ENCODE data around the gene TNFRSF9.

GRCh38 chr1:7878027-7878426 is 62.6 kb downstream of the TNFRSF9 start:
- TF ChIP-seq CTCF (IDR thresholded peaks at IDR 0.05 in 8 of 11, conservative IDR thresholded peaks at IDR 0.05 in 3 of 11) (no peak), POLR2A (IDR thresholded peaks at IDR 0.05) (no peak)
